Muscle of leg (tissue), 11 donors: ENCODE measurements around the gene OGG1. TPM values are rescaled to one million over a fixed set of nuclear protein-coding genes. Genes with fewer than 3 reads are reported as not detected.

Source experiments
- DNase-seq: peaks from one replicate; pipeline ENCODE4 v3.0.0; 2013
- H3K27ac ChIP-seq: one replicate; pipeline ENCODE4 v1.5.1; 2013; ENCODE audit warnings: mild to moderate bottlenecking, low read length, control low read depth
- H3K27me3 ChIP-seq: one replicate; pipeline ENCODE4 v1.6.1; 2013; ENCODE audit warnings: low read length; ENCODE audit not compliant: control insufficient read depth, insufficient read depth
- H3K36me3 ChIP-seq: one replicate; pipeline ENCODE4 v1.6.1; 2013; ENCODE audit warnings: low read length; ENCODE audit not compliant: control insufficient read depth, insufficient read depth
- H3K4me1 ChIP-seq: one replicate; pipeline ENCODE4 v1.6.1; 2013; ENCODE audit warnings: low read length; ENCODE audit not compliant: control insufficient read depth, insufficient read depth
- H3K4me3 ChIP-seq: one replicate; pipeline ENCODE4 v1.5.1; 2013; ENCODE audit warnings: low read length, control low read depth
- H3K9me3 ChIP-seq: replicated peaks from 2 replicates; pipeline ENCODE4 v1.6.1; 2013; ENCODE audit warnings: low read depth, low read length; ENCODE audit not compliant: control insufficient read depth
- WGBS: methylation state at CpG from one replicate; pipeline ENCODE4 v1.1.5; 2013; ENCODE audit warnings: missing lambda C conversion rate; ENCODE audit not compliant: insufficient coverage; 5-methylcytosine and 5-hydroxymethylcytosine counted together
- polyA plus RNA-seq, 8 donors: library from polyadenylated mRNA; unstranded; fragments of 120-200 nt; gene quantifications; one replicate each; pipeline versions ENCODE4 v1.2.1 to v1.2.3, GENCODE V29; 2013; ENCODE audit warnings: inconsistent platforms in 1 of 8, low replicate concordance in 1 of 8; ENCODE audit not compliant: insufficient read length in 8 of 8, insufficient read depth in 1 of 8
- total RNA-seq: library from RNA; stranded (reverse); fragments of 120-200 nt; gene quantifications from one replicate; pipeline ENCODE4 v1.2.4, GENCODE V29; 2013

OGG1 gene
- total and polyA plus RNA-seq, 9 donors, result 21.4 to 38.6 (median 29.7) TPM

DNA sequence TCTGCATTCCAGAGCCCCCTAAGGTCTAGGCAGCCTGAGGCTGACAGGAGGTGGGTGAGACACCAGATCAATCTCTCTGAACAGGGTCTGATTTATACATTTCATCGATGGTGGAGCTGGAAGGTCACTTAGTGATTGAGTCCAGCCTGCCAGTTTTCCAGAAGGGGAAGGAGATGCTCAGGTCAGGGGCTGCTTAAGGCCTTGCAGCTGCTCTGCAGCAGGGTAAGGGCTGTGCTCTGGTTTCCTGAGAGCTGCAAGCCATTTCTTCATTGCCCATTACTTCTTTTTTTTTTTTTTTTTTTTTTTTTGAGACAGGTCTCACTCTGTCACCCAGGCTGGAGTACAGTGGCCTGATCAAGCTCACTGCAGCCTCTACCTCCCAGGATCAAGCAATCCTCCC, 31.8 kb downstream of the OGG1 start:
- Histone ChIP-seq H3K27ac (no peak overlapping the region), H3K4me1 (peaks cover 12% of the 10 kb centered on the region), H3K4me3 (no peak overlapping the region), H3K9me3 (no peaks in the 10 kb centered on the region), H3K36me3 (peaks cover 54% of the 10 kb centered on the region), H3K27me3 (no peaks in the 10 kb centered on the region)
- 57% methylated on average over 1 of the region's 1 CpG for WGBS
- DNase-seq, result no peak

DNA sequence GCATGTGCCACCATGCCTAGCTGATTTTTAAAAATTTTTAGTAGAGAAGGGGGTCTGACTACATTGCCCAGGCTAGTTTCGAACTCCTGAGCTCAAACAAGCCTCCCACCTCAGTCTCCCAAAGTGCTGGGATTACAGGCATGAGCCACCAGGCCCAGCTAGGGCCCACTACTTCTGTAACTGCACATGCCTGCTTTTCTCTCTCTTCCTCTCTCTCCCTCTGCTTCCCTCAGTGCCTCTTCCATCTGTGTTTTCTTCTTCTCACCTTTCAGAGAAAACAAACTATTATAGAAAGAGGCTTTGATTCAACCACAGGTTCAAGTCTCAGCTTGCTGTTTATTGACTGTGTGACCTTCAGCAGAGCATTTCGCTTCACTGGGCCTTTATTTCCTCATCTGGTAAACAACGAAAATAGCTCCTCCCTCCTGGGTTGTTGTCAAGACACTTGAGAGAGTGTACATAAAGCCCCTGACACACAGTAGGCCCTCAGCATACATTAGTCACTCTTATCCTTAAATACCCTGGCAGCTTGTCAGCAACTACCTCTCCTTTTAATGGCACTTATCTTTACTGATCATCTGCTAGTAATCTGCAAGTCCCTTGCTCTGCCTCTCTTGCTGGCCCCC, 32.3 kb downstream of the OGG1 start:
- Histone ChIP-seq H3K27me3 (no peaks in the 10 kb centered on the region), H3K4me1 (peaks cover 12% of the 10 kb centered on the region), H3K36me3 (peaks cover 58% of the 10 kb centered on the region), H3K9me3 (no peaks in the 10 kb centered on the region), H3K4me3 (no peak overlapping the region), H3K27ac (no peak overlapping the region)
- WGBS, result 85% methylated on average over 2 of the region's 3 CpGs
- no peak for DNase-seq

DNA sequence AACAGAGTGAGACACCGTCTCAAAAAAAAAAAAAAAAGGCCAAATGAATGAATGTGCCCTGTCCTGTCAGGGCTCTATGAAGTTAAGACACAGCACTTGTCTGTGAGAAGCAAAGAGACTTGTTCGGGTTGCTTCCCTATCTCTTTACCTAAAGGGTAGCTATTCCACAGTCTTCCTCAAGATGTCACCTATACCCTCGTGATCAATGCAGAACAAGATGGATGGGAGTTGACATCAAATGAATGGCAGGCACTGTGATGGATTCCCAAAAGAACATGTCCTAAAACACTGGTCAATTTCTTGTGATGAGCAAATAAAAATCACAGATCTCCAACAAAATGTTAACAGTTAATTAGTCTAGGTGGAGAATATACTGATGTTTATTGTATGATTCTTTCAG, 33.0 kb downstream of the OGG1 start:
- H3K27me3 ChIP-seq, result no peaks in the 10 kb centered on the region
- 88% methylated on average over 1 of the region's 3 CpGs for WGBS
- no peak overlapping the region for H3K4me3 ChIP-seq
- peaks cover 64% of the 10 kb centered on the region for H3K36me3 ChIP-seq
- peaks cover 10% of the 10 kb centered on the region for H3K4me1 ChIP-seq
- no peak for DNase-seq
- no peak overlapping the region for H3K27ac ChIP-seq
- no peaks in the 10 kb centered on the region for H3K9me3 ChIP-seq

DNA sequence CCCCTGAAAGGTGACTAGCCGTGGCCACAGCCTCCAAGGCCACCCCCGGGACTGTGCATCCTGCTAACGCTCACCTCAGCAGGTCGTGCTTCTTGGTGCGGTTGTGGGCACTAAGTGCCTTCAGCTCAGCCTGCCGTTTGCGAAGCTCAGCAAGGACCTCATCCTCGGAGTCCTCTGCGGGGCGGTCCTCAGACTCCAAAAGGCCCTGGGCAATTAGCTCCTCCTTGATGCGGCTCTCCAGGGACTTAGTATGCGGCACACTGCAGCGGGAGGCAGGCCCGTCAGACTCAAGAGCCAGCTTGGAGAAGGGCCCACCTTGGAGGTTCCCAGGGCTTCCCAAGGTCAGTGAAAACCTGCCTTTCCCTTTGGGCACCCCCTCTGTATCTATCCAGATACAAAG, 34.2 kb downstream of the OGG1 start:
- no peak for DNase-seq
- Histone ChIP-seq H3K27ac (no peak overlapping the region), H3K27me3 (no peaks in the 10 kb centered on the region), H3K36me3 (peaks cover 70% of the 10 kb centered on the region), H3K9me3 (no peaks in the 10 kb centered on the region), H3K4me1 (peaks cover 3% of the 10 kb centered on the region), H3K4me3 (no peak overlapping the region)
- WGBS, result 88% methylated on average over 14 of the region's 14 CpGs

DNA sequence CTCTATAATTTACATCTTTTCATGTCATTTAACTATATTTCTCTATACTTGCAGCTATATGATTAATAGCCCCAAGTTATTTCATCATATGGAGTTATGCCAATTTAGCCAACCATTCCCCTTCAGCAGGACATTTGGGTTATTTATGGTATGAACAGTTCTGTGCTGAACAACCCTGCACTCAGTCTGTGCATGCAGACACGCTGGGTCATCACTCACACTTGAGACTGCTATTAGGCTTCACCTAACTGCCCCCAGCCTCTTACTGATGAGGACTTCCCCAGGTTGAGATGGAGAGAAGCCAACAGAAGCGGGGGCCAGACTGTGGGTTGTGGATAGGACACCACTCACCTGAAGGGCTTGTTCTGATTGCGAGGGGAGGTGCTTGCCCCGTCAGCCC, 35.2 kb downstream of the OGG1 start:
- no CpG with 5 or more reads among the region's 4 CpGs for WGBS
- H3K27ac ChIP-seq, result no peak overlapping the region
- H3K4me1 ChIP-seq, result no peaks in the 10 kb centered on the region
- H3K9me3 ChIP-seq, result no peaks in the 10 kb centered on the region
- DNase-seq, result no peak
- H3K27me3 ChIP-seq, result no peaks in the 10 kb centered on the region
- peaks cover 75% of the 10 kb centered on the region for H3K36me3 ChIP-seq
- H3K4me3 ChIP-seq, result no peak overlapping the region

DNA sequence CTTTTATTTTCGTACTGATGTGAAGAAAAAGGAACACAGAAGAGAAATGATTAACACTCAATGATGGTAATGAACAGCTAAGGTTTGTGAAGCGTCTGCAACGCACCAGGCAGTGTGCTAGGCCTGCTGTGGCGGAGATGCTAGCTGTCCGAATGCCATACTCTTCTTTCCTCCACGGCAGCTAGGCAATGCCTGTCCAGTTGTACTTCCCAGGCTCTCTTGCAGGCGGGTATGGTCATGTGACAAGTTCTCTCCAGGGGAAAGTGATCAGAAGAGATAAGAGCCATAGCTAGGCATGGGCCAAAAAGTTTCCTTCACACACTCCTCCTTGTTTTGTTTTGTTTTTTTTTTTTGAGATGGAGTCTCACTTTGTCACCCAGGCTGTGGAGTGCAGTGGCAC, 35.9 kb downstream of the OGG1 start:
- no peak overlapping the region for H3K4me3 ChIP-seq

DNA sequence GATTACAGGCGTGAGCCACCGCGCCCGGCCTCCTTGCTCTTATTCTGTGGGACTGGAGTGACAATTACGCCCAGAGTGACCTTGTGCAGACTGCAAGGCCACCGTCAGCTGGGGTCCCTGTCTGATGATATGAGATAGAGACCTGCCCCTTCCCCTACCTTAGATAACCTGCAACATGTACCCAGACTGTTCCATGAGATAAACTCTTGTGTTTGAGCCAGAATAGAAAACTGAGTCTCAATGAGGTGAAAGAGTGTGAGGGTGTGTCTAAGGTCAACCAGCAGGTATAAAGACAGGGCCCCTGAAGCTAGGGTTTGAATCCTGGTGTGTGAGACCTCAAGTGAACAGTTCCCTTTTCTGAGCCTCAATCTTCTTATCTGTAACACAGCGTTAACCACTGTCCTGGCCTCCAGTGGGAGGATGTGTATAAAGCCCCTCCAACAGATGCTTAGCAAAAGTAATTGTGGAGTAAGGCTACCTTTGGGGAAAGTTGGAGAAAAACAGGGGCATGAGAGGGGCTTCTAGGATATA, 36.5 kb downstream of the OGG1 start:
- no peak for DNase-seq
- no peaks in the 10 kb centered on the region for H3K27me3 ChIP-seq
- H3K27ac ChIP-seq, result no peak overlapping the region
- H3K9me3 ChIP-seq, result no peaks in the 10 kb centered on the region
- H3K4me1 ChIP-seq, result peaks cover under 1% of the 10 kb centered on the region
- H3K4me3 ChIP-seq, result no peak overlapping the region
- H3K36me3 ChIP-seq, result peaks cover 72% of the 10 kb centered on the region
- WGBS, result no CpG with 5 or more reads among the region's 7 CpGs

More for the DNA sequence above, 35.9 kb downstream of the OGG1 start:
- no peak for DNase-seq
- H3K36me3 ChIP-seq, result peaks cover 73% of the 10 kb centered on the region
- H3K27ac ChIP-seq, result no peak overlapping the region
- no peaks in the 10 kb centered on the region for H3K27me3 ChIP-seq
- WGBS, result 88% methylated on average over 5 of the region's 7 CpGs
- H3K4me1 ChIP-seq, result no peaks in the 10 kb centered on the region
- H3K9me3 ChIP-seq, result no peaks in the 10 kb centered on the region

DNA sequence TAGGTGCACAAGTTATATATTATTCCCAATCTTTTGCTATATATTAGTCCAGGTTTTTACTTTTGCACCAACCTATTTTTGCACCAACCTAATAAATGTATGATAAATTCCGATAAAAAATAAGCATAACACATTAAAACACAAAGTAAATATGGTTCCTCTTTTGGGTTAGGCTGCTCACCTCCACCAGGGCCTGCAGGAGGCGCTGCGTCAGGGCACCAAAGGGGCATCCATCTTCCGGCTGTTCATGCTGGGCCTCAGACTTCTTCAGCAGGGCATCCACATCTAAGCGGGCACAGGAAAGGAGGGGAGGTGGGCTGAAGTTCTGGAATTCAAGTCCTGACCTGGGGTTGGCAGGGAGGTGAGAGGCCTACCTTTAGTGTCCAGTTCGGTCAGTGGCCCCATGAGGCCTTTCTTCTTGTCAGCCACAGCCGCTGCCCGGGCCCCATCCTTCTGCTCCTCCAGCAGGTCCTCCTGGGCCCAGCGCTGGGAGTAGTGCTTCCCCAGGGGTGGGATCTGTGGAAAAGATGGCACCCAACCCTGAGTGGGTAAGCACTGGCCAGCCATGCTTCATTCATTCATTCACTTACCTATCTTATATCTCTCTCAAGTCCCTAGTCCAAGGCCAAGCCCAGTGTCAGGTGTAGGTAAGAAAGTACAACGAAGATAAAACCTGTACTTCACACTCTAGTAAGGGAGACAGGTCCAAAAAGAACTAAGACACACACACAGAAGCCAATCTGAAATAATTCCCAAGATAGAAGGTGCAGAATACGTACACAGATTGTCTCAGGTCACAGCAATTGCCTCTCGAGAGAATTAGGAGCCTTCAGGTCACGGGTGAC, 37.3 kb downstream of the OGG1 start:
- H3K9me3 ChIP-seq, result no peaks in the 10 kb centered on the region
- peaks cover 7% of the 10 kb centered on the region for H3K4me1 ChIP-seq
- DNase-seq, result no peak
- WGBS, result 84% methylated on average over 4 of the region's 13 CpGs
- no peak overlapping the region for H3K4me3 ChIP-seq
- H3K27ac ChIP-seq, result no peak overlapping the region
- H3K27me3 ChIP-seq, result no peaks in the 10 kb centered on the region
- peaks cover 67% of the 10 kb centered on the region for H3K36me3 ChIP-seq

DNA sequence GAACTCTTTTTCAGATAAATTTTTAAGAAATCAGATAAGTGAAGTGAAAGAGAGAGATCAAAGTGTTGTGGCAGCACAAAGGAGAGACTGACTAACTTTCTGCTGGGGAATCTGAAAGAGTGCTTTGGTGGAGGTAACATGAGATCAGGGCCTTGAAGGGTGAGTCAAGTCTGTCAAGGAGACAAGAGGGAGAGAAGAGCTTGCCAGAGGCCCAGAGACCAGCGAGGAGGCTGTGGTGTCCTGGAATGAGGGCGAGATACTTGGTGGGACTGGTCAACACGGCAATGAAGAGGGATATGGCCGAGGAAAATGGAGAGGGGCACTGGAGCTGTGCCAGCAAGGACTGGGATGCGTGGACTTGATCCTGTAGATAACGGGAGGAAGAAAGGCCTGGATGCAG, 38.0 kb downstream of the OGG1 start:
- H3K4me3 ChIP-seq, result no peak overlapping the region
- WGBS, result 83% methylated on average over 5 of the region's 6 CpGs
- H3K4me1 ChIP-seq, result peaks cover 7% of the 10 kb centered on the region
- no peaks in the 10 kb centered on the region for H3K27me3 ChIP-seq
- H3K36me3 ChIP-seq, result peaks cover 63% of the 10 kb centered on the region
- no peak overlapping the region for H3K27ac ChIP-seq
- H3K9me3 ChIP-seq, result no peaks in the 10 kb centered on the region
- no peak for DNase-seq

DNA sequence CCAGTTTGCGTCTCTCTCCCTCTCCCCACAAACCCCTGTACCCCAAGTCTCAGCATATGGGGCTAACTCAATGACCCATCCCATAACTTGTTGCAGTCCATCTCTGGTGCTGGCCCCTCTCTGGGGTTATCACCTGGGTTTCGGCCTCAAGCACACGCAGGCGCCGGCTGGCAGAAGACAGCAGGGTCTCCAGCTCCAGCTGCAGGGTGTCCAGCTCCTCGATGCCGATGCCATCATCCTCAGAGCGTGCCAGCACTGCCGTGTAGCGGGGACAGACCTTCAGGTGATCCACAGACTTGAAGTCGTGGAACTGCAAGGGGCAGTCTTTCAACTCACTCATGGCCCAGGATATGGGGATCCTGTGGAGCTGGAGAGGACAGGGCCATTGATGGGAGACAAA, 41.4 kb downstream of the OGG1 start:
- Histone ChIP-seq H3K4me1 (peaks cover 17% of the 10 kb centered on the region), H3K27me3 (no peaks in the 10 kb centered on the region), H3K36me3 (peaks cover 42% of the 10 kb centered on the region), H3K4me3 (no peak overlapping the region), H3K27ac (no peak overlapping the region), H3K9me3 (no peaks in the 10 kb centered on the region)
- 83% methylated on average over 11 of the region's 11 CpGs for WGBS
- DNase-seq, result no peak
